Astrocyte of the hippocampus (primary cell): ENCODE results near the gene PTPRA.

Experiments used
- DNase-seq: peaks from one replicate; pipeline ENCODE4 v3.0.0; 2011; ENCODE audit warnings: low read depth, low spot score

PTPRA gene

DNA sequence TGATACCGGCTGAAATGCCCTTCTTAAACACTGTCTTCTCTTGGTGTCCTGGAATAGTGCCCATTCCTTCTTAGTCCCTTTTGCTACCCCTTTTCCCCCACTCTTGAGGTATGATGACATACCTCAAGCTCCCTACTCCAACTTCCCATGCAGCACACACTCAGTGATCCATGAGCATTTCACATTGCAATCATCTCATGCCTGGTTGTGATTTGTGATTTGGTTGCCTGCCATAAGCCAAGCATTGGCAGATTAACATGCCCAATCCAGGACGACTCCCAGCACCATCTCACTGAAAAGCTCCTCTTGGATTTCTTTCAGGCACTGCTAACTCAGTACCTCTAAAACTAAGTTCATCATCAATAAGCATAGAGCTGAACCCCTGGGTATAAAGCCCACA lies 14.7 kb upstream of the PTPRA start:
- no peak for DNase-seq

DNA sequence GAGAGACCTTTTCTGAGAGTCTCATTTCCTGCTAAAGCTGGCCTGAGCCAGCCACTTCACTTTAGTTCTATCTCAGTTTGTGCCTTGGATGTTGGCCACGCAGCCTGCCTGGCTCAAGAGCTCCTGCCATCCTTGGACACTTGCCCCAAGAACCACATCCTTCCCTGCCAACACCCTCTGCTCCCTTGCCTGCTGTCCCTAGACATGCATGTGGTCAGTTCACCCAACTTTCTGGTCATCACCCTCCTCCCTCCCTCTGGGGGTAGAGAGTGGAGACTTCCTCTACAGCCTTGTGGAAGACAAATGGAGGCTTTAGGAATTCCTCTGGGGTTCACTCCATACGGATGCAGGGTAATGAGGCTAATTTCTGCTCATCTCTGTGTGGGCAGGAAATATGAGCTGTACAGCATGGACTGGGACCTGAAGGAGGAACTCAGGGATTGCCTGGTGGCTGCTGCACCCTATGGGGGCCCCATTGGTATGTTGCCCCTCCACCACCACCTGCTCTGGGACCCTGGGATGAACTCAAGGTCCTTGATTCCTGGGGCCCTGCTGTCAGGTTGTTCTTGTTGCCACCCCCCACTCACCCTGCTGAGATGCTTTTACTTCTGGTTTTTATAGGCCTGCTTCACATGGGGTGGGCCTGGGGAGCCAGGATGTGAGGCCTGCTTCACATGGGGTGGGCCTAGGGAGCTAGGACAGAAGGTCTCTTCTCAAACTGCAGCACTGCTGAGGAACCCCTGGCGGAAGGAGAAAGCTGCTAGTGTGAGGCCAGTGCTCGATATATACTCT lies 13.8 kb upstream of the PTPRA start:
- DNase-seq, result peak; percentile 50

DNA sequence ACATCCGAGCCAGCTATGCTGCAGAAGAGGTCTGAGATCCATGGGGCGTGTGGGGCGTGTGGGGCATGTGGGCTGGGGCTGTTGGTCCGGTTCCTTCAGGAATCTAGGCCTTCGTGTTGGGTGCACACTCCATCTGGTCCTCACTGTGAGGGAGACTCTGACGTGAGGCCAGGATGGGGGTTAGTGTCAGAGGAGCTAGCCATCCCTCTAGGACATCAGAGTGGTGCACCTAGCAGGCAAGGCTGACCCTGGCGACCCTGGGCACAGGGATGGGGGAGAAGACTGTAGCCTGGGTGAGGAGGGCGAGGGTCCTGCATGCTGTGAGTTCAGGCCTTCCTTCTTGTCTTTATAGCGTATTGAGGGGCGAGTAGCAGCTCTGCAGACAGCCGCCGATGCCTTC lies 8.7 kb upstream of the PTPRA start:
- DNase-seq, result no peak

DNA sequence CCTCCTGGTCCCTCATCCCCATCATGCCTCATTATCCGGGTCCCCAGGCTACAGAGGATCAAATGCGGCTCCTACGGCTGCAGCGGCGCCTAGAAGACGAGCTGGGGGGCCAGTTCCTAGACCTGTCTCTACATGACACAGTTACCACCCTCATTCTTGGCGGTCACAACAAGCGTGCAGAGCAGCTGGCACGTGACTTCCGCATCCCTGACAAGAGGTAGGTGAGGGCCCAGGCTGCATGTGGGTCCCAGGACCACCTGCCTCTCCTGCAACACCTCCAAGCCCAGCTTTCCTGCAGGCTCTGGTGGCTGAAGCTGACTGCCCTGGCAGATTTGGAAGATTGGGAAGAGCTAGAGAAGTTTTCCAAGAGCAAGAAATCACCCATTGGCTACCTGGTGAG lies 8.2 kb upstream of the PTPRA start:
- no peak for DNase-seq

DNA sequence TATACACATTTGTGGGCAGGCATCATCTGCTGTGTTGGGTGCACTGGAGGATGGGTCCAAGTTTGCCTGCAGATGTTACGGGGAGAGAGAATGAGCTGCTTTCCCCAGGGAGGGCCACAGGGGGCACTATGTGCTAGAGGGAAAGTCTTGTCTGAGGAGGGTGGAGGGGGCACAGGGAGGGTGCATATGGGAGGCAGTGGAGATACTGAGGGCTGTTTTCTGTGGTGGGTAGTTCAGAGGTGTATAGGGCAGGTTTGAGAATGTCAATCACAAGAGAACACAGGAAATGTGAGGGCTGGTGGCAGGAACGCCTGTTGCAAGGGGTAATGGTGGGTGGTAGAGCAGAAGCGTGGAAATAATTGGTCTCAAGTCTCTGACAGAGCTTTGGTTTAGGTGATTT lies 7.7 kb upstream of the PTPRA start:
- DNase-seq, result no peak

DNA sequence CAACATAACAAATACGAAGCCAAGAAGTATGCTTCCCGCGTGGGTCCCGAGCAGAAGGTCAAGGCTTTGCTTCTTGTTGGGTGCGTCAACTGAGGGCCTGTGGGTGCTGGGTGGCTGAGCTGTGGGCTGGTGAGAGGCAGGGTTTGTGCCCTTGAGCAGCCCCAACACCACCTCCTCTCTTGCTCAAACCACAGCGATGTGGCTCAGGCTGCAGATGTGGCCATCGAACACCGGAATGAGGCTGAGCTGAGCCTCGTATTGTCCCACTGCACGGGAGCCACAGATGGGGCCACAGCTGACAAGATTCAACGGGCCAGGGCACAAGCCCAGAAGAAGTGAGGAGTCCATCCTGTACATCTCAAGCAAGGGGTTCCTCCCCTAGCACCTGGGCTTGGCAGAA lies 7.0 kb upstream of the PTPRA start:
- no peak for DNase-seq

DNA sequence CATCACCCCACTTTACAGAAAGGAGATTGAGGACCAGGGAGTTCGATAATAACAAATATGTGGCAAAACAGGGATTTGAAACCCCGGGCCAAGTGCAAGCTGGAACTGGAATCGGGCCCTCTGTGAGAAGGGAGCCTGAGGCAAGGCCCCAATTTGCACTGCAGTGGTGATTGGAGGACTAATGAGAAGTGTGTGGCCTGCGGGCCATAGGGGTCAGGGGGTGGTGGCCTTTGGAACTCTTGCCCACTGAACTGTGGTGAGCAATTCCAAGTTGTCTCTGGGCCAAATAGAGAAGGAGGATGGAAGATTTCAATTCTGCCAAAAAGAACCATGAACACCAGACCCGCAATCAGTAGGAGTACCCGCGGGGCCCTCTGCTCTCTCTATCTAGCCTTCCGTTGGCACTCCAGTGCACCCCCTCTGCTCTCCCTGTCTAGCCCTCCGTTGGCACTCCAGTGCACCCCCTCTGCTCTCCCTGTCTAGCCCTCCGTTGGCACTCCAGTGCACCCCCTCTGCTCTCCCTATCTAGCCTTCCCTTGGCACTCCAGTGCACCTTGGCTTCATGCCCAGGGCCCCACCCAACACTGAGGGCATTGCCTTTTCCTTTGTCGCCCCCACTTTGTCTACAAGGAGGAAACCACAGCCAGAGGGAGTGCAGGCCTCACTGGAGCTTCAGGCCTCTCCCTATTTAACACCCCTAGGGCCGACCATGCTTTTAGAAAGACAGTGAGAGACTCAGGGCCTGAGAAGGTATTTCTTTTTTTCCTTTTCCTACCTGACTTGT lies 6.0 kb upstream of the PTPRA start:
- no peak for DNase-seq

DNA sequence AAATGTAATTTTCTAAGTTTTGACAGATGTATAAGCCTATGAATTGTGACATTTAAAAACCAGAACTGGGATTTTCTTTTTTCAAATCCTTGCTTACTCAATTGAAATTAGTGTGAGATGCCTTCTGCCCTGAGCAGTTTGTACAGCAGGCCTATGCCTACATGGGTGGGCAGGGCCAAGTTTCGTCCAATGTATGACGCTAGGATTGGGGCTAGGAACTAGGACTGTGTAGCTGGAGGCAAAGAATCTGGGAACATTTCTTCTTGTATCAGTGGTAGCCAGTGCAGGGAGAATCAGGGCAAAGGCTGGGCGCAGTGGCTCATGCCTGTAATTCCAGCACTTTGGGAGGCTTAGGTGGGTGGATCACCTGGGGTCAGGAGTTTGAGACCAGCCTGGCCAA lies 3.9 kb upstream of the PTPRA start:
- no peak for DNase-seq

DNA sequence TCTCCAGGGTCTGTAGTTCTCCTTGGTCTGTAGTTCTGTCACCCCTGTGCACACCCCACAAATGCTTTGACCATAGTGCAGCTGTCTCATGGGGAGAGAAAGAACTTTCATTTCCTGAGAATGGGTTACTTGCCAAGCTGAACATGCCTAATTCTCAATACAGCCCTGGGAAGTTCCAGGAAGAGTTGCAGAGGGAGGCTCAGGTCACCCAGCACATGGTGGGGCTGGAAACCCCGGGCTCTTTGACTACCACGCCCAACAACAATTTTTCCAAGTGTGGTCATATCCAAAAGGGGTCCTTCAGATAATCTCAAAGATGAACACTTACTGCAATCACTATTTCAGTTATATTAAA lies 2.2 kb upstream of the PTPRA start:
- no peak for DNase-seq

DNA sequence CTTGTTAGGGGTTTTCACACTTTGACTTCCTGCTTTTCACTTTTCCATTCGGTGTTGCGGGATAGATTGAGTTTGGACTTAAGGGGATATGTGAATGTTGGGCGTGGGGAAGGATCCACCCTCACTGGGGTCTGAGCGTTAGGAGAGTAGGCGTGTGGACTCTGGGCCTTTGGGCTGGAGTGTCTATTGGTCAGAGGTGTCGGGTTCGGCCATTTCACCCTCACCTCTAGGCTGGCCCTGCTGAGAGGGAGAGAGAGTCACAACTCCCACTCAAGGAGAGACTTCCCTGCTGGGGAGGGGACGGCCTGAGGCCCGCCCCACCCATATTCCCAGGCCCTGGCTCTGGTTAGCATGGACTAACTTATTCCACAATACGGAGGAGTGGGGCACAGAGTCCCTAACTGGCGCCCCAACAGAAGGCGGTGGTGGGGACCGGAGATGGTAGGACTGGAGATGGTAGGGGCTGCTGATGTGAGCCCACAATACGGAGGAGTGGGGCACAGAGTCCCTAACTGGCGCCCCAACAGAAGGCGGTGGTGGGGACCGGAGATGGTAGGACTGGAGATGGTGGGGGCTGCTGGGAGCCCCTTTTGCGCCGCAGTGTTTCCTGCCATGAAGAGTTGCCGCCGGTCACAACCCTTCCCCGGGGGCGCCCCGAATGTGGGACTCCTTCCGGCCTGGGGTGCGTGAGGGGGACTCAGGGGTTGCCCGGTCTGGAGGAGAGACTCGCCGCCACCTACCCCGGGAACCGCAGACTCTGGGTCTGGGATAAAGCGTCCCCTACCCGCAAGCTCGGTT lies 1.4 kb upstream of the PTPRA start:
- DNase-seq, result no peak

DNA sequence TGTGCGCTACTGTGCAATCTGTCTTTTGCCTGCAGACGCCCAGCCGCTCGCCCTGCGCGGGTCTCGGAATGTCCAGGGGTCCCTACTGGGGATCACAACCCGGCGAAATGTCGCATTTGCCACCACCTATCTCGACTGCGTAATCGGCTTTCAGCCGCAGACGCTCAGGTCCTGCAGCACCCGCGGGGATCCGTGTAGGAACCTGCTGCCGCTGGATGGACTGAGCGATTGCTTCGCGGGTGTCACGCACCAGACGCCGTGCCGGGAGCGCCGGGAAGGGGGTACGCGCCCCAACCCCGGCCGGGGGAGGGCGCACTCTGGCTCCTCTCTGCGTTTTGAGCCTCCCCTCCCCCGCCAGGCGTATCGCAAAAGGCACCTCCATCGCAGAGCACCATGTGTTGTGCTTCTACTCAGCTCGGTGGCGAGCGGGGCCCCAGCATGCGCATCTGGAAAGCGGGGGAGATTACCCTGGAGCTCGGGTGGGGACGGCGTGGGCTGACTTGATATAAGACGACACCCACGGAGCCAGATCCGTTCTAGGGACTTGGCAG lies 747 bp upstream of the PTPRA start:
- peak; percentile 69 for DNase-seq

DNA sequence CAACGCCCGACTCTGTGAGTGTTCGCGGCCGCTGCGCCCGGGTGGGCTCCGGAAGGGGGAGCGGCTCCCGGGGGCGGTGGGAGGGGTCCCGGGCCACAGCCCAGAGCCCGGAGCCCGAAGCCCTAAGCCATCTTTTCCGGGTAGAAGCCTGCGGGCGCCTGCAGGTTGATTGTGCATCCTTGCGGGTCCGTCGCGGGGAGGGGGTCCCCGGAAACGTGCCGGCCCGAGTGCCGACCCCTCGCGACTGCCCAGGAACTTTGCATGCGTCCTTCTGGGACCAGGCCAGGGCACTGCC lies 413 bp downstream of the PTPRA start:
- DNase-seq, result no peak

DNA sequence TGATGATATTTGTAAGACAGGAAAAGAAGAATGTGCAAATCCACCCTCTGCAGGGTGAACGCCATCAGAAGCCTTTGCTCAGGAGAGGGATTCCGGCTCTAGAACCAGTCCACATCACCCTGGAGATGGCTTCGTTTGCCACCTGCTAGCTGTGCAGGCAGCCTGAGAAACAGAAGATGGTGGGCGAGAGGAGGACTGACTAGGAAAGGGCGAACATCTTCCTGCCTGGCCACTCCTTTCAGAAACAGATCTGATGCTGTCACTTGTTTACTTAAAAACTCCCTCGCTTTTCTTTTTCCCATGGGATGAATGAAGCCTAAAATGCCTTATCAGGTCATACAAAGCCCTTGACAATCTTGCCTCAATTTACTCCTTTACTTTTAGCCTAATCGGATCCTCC lies 1.2 kb downstream of the PTPRA start:
- DNase-seq, result no peak

DNA sequence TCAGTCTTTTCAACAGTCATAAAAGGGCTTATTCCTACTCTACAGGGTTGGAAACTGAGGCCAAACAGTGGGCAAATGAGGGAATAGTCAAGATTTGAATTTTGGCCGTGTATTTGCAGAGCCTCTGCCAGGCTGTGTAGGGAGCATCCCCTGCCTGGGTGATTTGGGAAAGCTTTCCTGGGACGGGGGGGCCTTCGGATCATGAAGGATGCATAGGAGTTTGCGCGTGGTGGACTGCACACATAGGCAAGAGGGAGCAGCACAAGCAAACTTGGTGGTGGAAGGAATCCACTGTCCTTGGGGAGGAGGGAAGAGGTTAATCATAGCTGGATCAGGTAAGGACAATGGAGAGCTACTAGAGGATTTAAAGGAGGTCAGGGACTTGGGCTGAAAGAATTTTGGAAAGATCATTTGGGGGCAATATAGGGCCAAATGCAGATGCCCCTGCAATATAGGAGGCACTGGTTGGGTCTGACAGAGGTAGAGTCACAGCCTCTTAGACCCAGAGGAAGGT lies 2.5 kb downstream of the PTPRA start:
- no peak for DNase-seq

DNA sequence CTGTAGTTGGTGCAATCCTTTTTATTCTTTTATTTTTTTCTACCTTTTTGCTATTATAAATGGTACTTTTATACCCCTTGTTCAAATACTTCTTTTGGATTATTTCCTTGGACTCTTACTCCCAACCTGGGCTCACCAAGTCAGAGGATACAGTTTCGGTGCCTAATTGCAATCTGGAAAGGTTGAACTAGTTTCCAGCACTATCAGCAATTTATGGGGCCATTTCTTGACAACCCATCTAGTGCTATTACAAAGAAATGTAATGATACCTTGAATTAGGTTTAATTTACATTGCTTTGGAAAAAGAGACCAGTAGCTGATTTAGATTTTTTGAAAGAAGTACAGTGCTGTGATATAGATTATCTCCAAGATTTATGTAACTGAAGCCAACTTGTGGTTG lies 5.2 kb downstream of the PTPRA start:
- no peak for DNase-seq

DNA sequence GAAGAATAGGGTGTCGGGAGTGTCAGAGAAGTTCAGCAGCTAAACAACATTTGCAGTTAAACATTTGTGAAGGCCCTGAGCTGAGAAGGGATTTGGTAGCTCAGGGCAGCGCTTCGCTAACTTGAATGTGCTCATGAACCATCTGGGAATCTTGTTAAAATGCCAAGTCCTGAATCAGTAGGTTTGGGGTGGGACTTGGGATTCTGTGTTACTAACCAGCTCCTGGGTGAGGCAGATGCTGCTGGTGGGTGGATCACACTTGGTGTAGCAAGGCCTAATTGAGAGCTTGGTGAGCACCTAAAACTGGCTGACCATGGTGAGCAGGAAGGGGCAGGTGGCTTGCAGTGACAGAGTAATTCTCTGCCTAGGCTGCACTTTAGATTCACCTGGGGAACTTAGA lies 5.9 kb downstream of the PTPRA start:
- DNase-seq, result peak; percentile 76

DNA sequence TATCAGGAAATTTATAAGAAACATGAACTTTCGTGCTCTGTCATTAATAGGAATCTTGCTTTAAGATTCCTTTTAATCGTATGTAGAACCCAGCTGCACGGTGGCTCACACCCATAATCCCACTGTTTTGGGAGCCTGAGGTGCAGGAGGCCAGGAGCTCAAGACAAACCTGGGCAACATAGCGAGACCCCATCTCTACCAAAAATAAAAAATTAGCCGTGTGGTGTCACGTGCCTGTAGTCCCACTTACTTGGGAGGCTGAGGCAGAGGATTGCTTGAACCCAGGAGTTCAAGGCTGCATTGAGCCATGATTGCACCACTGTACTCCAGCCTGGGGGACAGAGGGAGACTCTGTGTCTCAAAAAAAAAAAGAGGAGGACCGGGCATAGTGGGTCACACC lies 7.4 kb downstream of the PTPRA start:
- no peak for DNase-seq

DNA sequence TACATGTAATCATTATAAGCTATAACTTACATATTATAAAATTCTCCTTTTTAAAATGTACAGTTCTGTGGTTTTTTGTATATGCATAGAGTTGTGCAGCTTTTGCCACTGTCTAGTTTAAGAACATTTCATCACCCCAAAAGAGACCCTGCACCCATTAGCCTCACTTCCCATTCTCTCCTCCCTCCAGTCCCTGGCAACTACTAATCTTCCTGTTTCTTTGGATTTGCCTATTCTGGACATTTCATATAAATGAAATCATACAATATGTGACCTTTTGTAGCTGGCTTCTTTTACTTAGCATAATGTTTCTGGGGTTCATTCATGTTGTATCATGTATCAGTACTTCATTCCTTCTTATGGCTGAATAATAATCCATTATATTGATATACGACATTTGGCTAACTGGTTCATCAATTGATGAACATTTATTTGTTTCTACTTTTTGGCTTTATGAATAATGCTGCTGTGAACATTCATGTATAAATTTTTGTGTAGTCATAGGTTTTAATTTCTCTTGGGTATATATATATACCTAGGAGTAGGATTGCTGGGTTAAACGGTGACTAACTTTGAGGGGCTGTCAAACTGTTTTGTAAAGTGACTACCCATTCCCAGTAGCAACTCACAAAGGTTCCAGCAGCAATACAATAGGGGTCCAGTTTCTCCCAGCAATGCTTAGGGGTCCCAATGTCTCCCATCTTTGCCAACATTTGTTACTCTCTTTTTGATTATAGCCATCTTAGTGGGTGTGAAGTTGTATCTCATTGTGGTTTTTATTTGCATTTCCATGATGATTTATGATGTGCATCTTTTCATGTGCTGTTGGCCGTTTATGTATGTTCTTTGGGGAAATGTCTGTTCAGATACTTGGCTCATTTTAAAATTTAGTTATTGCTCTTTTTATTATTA lies 10.7 kb downstream of the PTPRA start:
- DNase-seq, result no peak

DNA sequence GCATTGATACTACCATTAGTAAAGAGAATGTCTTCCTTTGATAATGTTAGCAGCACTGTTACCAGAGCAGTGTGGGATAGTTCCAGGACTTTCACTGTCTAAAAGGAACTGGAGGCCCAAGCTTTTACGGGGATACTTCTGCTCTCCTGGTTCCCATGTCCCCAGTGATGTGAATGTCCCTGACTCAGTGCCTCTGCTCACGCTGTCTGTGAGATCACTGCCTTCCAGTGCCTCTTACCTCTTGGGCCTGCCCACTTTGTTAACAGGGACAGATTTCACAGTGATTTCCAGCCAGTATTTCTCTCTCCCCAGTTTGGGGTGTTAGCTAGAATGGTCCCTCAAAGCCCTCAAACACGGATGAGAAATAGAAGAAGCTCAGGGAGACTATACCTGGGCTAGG lies 14.4 kb downstream of the PTPRA start:
- DNase-seq, result no peak

DNA sequence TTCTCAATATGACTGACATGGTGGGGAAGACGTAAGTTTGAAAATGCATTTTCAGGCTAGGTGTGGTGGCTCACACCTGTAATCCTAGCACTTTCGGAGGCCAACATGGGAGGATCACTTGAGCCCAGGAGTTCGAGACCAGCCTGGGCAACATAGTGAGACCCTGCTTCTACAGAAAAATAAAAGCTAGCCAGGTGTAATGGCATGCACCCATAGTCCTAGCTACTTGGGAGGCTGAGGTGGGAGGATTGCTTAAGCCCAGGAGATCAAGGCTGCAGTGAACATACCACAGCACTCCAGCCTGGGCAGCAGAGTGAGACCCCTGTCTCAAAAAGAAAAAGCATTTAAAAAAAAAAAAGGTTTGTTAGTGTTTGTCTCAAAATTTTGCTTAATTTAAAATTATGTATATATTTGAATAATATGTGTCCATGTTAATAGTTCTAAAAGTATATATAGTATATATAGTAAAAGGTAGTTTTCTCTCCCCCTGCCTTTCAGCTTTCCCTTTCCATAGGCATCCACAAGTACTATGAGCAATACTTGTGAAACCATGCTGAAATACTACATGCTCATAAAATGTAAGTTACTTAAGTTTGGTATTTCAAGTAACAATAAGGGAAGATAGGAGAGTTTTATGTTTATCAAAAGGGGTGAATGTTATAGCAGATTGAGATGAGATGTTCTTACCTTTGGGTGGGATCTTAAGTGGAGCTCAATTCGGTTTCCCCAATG lies 15.1 kb downstream of the PTPRA start:
- no peak for DNase-seq

DNA sequence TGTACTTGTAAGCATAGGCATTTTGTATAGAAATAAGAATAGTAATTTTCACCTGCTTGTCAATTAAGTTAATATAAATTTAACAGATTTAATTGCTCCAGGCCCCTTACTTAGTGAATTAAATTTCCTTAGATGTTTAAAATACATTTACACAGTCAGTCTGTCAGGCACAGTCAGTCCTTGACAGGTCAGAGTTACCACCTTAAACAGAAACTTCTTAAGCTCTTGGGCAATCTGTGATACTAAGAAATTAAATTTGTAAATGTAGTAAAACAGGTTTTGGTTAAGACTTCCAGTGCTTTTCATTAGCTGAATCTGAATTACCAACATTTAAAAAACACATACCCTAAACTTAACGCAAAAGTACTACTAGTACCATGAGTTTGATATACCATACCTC lies 15.9 kb downstream of the PTPRA start:
- no peak for DNase-seq
